ENCODE results near the gene KIAA1328.

GRCh38 chr18:36835927-36836326 is 7.0 kb downstream of the KIAA1328 start:
- TF ChIP-seq CTCF (IDR thresholded peaks at IDR 0.05): no peak
- no peak for TF ChIP-seq POLR2A (IDR thresholded peaks at IDR 0.05)
- no peak for TF ChIP-seq EP300 (IDR thresholded peaks at IDR 0.05)
- TF ChIP-seq POLR2AphosphoS5 (IDR thresholded peaks at IDR 0.05): no peak
